OCI-LY3 (cell line): Measurements from ENCODE around the gene ARID3B.

Experiments used
- CTCF ChIP-seq: fragments of 200-600, 300-600 bp; sonication (generic); IDR thresholded peaks from 2 replicates; pipeline ENCODE4 v1.5.1; 2014; ENCODE audit warnings: antibody characterized with exemption, low read length, low read depth
- EZH2phosphoT487 ChIP-seq: fragments of 200-600 bp; shearing (Covaris generic); IDR thresholded peaks from 2 replicates; pipeline ENCODE4 v1.6.1; 2018; ENCODE audit warnings: antibody characterized with exemption, mixed run types, low read depth

DNA sequence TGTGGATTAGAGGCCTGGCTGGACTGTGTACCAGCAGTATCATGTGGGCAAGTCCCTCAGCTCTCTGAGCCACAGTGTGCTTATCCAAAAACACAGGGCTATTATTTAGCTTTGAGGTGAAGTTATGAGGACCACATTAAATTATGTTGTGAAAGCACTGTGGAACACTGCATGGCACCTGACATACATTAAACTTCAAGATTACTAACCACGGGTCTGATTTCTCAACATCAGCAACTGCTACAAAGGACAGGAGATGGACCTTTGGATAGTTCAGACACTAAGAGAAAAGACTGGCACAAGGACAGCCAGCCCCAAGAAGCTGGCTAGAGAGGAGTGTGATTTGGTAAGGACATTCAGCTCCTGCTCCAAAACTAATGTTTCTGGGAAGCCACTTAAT is 96.0 kb downstream of the ARID3B start:
- TF ChIP-seq CTCF: no peak
- no peak for TF ChIP-seq EZH2phosphoT487
